Astrocyte (in vitro differentiated cells and primary cell): ENCODE results near the gene RILP.

ENCODE experiments used
- CTCF ChIP-seq: IDR thresholded peaks from 2 replicates; pipeline ENCODE4 v1.5.1; 2011; ENCODE audit warnings: low read depth, mild to moderate bottlenecking, inconsistent platforms, low read length, moderate library complexity; ENCODE audit not compliant: insufficient read depth
- EZH2 ChIP-seq: IDR thresholded peaks from 2 replicates; pipeline ENCODE4 v1.6.1; 2012; ENCODE audit warnings: mild to moderate bottlenecking, low read length, inconsistent platforms; ENCODE audit not compliant: insufficient read depth

GRCh38 chr17:1601571-1601970 is 48.1 kb downstream of the RILP start:
- TF ChIP-seq EZH2 (no peak), CTCF (no peak)
